HEK293 (cell line): ENCODE measurements around the gene XCL1.

ENCODE experiments used
- MYNN ChIP-seq: fragments of 450-650 bp; formaldehyde crosslinking; IDR thresholded peaks from 2 replicates; pipeline ENCODE4 v1.5.1; 2016; ENCODE audit warnings: missing biosample characterization, missing genetic modification characterization, borderline replicate concordance
- PRDM10 ChIP-seq: fragments of 450-650 bp; formaldehyde crosslinking; IDR thresholded peaks from 2 replicates; pipeline ENCODE4 v1.5.1; 2016; ENCODE audit warnings: missing biosample characterization, missing genetic modification characterization
- SP2 ChIP-seq: fragments of 450-650 bp; formaldehyde crosslinking; IDR thresholded peaks from 2 replicates; pipeline ENCODE4 v1.5.1; 2016; ENCODE audit warnings: missing biosample characterization, missing genetic modification characterization
- TCF7L2 ChIP-seq: IDR thresholded peaks from 2 replicates; pipeline ENCODE4 v1.6.1; 2011; ENCODE audit warnings: low read depth, mild to moderate bottlenecking, inconsistent platforms, low read length, moderate library complexity, borderline replicate concordance
- YY1 ChIP-seq: fragments of 450-650 bp; formaldehyde crosslinking; IDR thresholded peaks from 2 replicates; pipeline ENCODE4 v1.5.1; 2018; ENCODE audit warnings: missing biosample characterization, missing genetic modification characterization
- ZNF114 ChIP-seq: fragments of 450-650 bp; formaldehyde crosslinking; IDR thresholded peaks from 2 replicates; pipeline ENCODE4 v1.5.0; 2017; ENCODE audit warnings: missing biosample characterization, missing genetic modification characterization
- ZNF121 ChIP-seq: fragments of 450-650 bp; formaldehyde crosslinking; IDR thresholded peaks from 2 replicates; pipeline ENCODE4 v1.5.1; 2016; ENCODE audit warnings: missing biosample characterization, missing genetic modification characterization
- ZNF175 ChIP-seq: fragments of 450-650 bp; formaldehyde crosslinking; IDR thresholded peaks from 2 replicates; pipeline ENCODE4 v1.5.1; 2016; ENCODE audit warnings: missing biosample characterization, missing genetic modification characterization
- ZNF426 ChIP-seq: fragments of 450-650 bp; formaldehyde crosslinking; IDR thresholded peaks from 2 replicates; pipeline ENCODE4 v1.5.1; 2017; ENCODE audit warnings: missing biosample characterization, missing genetic modification characterization, mild to moderate bottlenecking, inconsistent platforms, moderate library complexity
- TF ChIP-seq, protein P1 (sequence below): fragments of 450-650 bp; formaldehyde crosslinking; IDR thresholded peaks from 2 replicates; pipeline ENCODE4 v1.5.1; 2016; ENCODE audit warnings: missing biosample characterization, missing genetic modification characterization
- TF ChIP-seq, protein P2 (sequence below): fragments of 450-650 bp; formaldehyde crosslinking; IDR thresholded peaks from 2 replicates; pipeline ENCODE4 v1.5.1; 2016; ENCODE audit warnings: missing biosample characterization, missing genetic modification characterization, low read depth
- TF ChIP-seq, protein P3 (sequence below): fragments of 450-650 bp; formaldehyde crosslinking; IDR thresholded peaks from 2 replicates; pipeline ENCODE4 v1.5.1; 2016; ENCODE audit warnings: missing biosample characterization, missing genetic modification characterization

GRCh38 chr1:168614235-168614634 is 37.8 kb downstream of the XCL1 start:
- TF ChIP-seq SP2 (tag by site-specific recombination): no peak
- TF ChIP-seq, protein P1, sequence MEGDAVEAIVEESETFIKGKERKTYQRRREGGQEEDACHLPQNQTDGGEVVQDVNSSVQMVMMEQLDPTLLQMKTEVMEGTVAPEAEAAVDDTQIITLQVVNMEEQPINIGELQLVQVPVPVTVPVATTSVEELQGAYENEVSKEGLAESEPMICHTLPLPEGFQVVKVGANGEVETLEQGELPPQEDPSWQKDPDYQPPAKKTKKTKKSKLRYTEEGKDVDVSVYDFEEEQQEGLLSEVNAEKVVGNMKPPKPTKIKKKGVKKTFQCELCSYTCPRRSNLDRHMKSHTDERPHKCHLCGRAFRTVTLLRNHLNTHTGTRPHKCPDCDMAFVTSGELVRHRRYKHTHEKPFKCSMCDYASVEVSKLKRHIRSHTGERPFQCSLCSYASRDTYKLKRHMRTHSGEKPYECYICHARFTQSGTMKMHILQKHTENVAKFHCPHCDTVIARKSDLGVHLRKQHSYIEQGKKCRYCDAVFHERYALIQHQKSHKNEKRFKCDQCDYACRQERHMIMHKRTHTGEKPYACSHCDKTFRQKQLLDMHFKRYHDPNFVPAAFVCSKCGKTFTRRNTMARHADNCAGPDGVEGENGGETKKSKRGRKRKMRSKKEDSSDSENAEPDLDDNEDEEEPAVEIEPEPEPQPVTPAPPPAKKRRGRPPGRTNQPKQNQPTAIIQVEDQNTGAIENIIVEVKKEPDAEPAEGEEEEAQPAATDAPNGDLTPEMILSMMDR (tag by site-specific recombination): no peak
- no peak for TF ChIP-seq ZNF426 (tag by site-specific recombination)
- TF ChIP-seq YY1: no peak
- no peak for TF ChIP-seq PRDM10
- TF ChIP-seq MYNN: no peak
- no peak for TF ChIP-seq ZNF121
- TF ChIP-seq, protein P2, sequence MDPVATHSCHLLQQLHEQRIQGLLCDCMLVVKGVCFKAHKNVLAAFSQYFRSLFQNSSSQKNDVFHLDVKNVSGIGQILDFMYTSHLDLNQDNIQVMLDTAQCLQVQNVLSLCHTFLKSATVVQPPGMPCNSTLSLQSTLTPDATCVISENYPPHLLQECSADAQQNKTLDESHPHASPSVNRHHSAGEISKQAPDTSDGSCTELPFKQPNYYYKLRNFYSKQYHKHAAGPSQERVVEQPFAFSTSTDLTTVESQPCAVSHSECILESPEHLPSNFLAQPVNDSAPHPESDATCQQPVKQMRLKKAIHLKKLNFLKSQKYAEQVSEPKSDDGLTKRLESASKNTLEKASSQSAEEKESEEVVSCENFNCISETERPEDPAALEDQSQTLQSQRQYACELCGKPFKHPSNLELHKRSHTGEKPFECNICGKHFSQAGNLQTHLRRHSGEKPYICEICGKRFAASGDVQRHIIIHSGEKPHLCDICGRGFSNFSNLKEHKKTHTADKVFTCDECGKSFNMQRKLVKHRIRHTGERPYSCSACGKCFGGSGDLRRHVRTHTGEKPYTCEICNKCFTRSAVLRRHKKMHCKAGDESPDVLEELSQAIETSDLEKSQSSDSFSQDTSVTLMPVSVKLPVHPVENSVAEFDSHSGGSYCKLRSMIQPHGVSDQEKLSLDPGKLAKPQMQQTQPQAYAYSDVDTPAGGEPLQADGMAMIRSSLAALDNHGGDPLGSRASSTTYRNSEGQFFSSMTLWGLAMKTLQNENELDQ: no peak
- TF ChIP-seq TCF7L2: no peak
- TF ChIP-seq, protein P3, sequence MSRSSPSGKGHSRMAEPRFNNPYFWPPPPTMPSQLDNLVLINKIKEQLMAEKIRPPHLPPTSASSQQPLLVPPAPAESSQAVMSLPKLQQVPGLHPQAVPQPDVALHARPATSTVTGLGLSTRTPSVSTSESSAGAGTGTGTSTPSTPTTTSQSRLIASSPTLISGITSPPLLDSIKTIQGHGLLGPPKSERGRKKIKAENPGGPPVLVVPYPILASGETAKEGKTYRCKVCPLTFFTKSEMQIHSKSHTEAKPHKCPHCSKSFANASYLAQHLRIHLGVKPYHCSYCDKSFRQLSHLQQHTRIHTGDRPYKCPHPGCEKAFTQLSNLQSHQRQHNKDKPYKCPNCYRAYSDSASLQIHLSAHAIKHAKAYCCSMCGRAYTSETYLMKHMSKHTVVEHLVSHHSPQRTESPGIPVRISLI (tag by site-specific recombination): no peak
- TF ChIP-seq ZNF114 (tag by site-specific recombination): no peak
- TF ChIP-seq ZNF175: no peak
